ENCODE data around the gene CNPY3. TPM values are rescaled to one million over a fixed set of nuclear protein-coding genes. Genes with fewer than 3 reads are reported as not detected.

The CNPY3 gene
- total and polyA plus RNA-seq, 10 of the 15 experiments (the other 5 are each of a cell fraction or from before 2014, with no cell fraction given), result 7.2 to 102 (median 73.6) TPM

DNA sequence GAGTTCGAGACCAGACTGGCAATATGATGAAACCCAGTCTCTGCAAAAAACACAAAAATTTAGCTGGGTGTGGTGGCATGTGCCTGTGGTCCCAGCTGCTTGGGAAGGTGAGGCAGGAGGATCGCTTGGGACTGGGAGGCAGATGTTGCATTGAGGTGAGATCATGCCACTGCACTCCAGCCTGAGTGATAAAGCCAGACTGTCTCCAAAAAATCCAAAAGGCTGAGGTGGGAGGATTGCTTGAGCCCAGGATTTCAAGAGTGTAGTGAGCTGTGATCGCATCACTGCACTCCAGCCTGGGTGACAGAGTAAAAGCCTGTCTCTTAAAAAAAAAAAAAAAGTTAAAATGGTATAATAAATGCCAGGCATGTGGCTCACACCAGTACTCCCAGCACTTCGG is 14.7 kb upstream of the CNPY3 start (continued):
- TF ChIP-seq BHLHE40 (IDR thresholded peaks at IDR 0.05; ENCODE audit: borderline replicate concordance in 1 of 2, low read depth in 2 of 2, low read length in 1 of 2) (no peak), KLF5 (IDR thresholded peaks at IDR 0.05; ENCODE audit: partially characterized antibody) (no peak), CHD4 (IDR thresholded peaks at IDR 0.05) (no peak), SMC3 (IDR thresholded peaks at IDR 0.05; ENCODE audit: borderline replicate concordance, low read length) (no peak), SIX5 (IDR thresholded peaks at IDR 0.05; ENCODE audit: low read depth, low read length, severe bottlenecking) (no peak), TCF3 (IDR thresholded peaks at IDR 0.05; ENCODE audit: borderline replicate concordance, insufficient read depth, low read depth, low read length) (no peak)
- TF ChIP-seq, protein P1, sequence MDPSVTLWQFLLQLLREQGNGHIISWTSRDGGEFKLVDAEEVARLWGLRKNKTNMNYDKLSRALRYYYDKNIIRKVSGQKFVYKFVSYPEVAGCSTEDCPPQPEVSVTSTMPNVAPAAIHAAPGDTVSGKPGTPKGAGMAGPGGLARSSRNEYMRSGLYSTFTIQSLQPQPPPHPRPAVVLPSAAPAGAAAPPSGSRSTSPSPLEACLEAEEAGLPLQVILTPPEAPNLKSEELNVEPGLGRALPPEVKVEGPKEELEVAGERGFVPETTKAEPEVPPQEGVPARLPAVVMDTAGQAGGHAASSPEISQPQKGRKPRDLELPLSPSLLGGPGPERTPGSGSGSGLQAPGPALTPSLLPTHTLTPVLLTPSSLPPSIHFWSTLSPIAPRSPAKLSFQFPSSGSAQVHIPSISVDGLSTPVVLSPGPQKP (IDR thresholded peaks at IDR 0.05; ENCODE audit: low read depth, low read length), result no peak

DNA sequence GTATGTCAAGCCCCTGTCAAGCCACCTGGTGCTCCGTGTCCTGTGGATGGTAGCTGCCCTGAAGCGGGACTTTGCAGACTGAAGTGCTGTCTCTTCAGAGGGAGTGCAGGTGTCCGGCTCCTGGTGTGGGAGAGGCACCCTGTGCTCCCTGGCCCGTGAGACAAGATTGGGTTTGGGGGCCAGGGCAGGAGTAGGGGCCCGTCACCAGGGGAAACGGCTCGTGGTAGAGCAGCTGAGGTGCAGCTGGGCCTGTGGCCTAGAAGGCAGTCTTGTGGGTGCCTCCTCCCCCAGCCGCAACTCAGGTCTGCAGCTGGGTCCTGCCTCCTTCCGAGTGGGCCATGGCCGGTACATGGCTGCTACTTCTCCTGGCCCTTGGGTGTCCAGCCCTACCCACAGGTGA is 13.5 kb upstream of the CNPY3 start, which contains the start of gene PTCRA:
TSS of gene PTCRA (plus strand) at position 322 of the 400 bp plus-strand sequence. CDS start at position 339, 17 bp downstream.
- in situ Hi-C loops (cut with MboI), result no loop called here
- H3K36me3 ChIP-seq (ENCODE audit: control insufficient read depth in 2 of 2, insufficient read depth in 2 of 2, low read length in 1 of 2), result no peaks in the 10 kb centered on the region
- 29% methylated on average over 10 of the region's 10 CpGs for WGBS (ENCODE audit: insufficient coverage, insufficient replicate concordance, low lambda C conversion rate, missing lambda C conversion rate)
- TF ChIP-seq, protein P2, sequence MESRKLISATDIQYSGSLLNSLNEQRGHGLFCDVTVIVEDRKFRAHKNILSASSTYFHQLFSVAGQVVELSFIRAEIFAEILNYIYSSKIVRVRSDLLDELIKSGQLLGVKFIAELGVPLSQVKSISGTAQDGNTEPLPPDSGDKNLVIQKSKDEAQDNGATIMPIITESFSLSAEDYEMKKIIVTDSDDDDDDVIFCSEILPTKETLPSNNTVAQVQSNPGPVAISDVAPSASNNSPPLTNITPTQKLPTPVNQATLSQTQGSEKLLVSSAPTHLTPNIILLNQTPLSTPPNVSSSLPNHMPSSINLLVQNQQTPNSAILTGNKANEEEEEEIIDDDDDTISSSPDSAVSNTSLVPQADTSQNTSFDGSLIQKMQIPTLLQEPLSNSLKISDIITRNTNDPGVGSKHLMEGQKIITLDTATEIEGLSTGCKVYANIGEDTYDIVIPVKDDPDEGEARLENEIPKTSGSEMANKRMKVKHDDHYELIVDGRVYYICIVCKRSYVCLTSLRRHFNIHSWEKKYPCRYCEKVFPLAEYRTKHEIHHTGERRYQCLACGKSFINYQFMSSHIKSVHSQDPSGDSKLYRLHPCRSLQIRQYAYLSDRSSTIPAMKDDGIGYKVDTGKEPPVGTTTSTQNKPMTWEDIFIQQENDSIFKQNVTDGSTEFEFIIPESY (IDR thresholded peaks at IDR 0.05), result no peak
- TF ChIP-seq TCF3 (IDR thresholded peaks at IDR 0.05; ENCODE audit: borderline replicate concordance, insufficient read depth, low read depth, low read length), result peak; percentile 89
- TF ChIP-seq, protein P3, sequence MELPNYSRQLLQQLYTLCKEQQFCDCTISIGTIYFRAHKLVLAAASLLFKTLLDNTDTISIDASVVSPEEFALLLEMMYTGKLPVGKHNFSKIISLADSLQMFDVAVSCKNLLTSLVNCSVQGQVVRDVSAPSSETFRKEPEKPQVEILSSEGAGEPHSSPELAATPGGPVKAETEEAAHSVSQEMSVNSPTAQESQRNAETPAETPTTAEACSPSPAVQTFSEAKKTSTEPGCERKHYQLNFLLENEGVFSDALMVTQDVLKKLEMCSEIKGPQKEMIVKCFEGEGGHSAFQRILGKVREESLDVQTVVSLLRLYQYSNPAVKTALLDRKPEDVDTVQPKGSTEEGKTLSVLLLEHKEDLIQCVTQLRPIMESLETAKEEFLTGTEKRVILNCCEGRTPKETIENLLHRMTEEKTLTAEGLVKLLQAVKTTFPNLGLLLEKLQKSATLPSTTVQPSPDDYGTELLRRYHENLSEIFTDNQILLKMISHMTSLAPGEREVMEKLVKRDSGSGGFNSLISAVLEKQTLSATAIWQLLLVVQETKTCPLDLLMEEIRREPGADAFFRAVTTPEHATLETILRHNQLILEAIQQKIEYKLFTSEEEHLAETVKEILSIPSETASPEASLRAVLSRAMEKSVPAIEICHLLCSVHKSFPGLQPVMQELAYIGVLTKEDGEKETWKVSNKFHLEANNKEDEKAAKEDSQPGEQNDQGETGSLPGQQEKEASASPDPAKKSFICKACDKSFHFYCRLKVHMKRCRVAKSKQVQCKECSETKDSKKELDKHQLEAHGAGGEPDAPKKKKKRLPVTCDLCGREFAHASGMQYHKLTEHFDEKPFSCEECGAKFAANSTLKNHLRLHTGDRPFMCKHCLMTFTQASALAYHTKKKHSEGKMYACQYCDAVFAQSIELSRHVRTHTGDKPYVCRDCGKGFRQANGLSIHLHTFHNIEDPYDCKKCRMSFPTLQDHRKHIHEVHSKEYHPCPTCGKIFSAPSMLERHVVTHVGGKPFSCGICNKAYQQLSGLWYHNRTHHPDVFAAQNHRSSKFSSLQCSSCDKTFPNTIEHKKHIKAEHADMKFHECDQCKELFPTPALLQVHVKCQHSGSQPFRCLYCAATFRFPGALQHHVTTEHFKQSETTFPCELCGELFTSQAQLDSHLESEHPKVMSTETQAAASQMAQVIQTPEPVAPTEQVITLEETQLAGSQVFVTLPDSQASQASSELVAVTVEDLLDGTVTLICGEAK (IDR thresholded peaks at IDR 0.05; ENCODE audit: borderline replicate concordance), result no peak
- peak; percentile 92 for TF ChIP-seq TCF12 (IDR thresholded peaks at IDR 0.05; ENCODE audit: low read depth, low read length)
- peak; percentile 79 for TF ChIP-seq RUNX3 (IDR thresholded peaks at IDR 0.05; ENCODE audit: low read length)
- no peak for TF ChIP-seq MEF2B (IDR thresholded peaks at IDR 0.05; ENCODE audit: partially characterized antibody, poor library complexity, severe bottlenecking)
- H3K9ac ChIP-seq (ENCODE audit: control insufficient read depth, insufficient read depth, low read length), result 0 out of 2 replicates have a peak within 1 kb of the TSS, but pooled peaks have one; percentile 27
- ChIA-PET CTCF (interaction anchor here (1.5 to 2.8 kb wide), 2 partner anchors 13 to 14 kb away, joined by 5 to 15 read pairs; partner anchors contain the start of gene CNPY3), POLR2A (interaction anchor here (0.5 to 2.4 kb wide), 4 partner anchors 13 to 220 kb away, joined by 3 to 7 read pairs (median 3); partner anchors contain the start of genes CNPY3 and PPP2R5D), RAD21 (ENCODE audit: unreplicated experiment) (no interaction called here), SMC1A (ENCODE audit: uncharacterized antibody, unreplicated experiment) (no interaction called here)
- no TSS peak for BruUV-seq (replicated peaks)
- intact Hi-C loops (cut with micrococcal nuclease; ENCODE audit: unreplicated experiment), result no loop called here
- no peaks in the 10 kb centered on the region for H3K9me3 ChIP-seq (replicated peaks; ENCODE audit: control insufficient read depth, insufficient read depth, low read length)
- peaks cover 6% of the 10 kb centered on the region for H3K4me1 ChIP-seq (ENCODE audit: control insufficient read depth, insufficient read depth, low read length)
- ATAC-seq, result peak; percentile 55
- H3K4me2 ChIP-seq (ENCODE audit: control insufficient read depth, insufficient read depth), result 0 out of 2 replicates have a peak within 1 kb of the TSS, but pooled peaks have one; percentile 7
- H3K27ac ChIP-seq (ENCODE audit: control insufficient read depth, insufficient read depth), result no peak within 1 kb of the TSS
- DNase-seq (ENCODE audit: low read depth, low spot score), result no peak
- no peaks in the 10 kb centered on the region for H3K79me2 ChIP-seq (ENCODE audit: control insufficient read depth, insufficient read depth, low read length)
- H3K4me3 ChIP-seq, result no peak within 1 kb of the TSS
- no peak for FAIRE-seq
- no peaks in the 10 kb centered on the region for H4K20me1 ChIP-seq (ENCODE audit: control insufficient read depth, insufficient read depth)
- peak within 1 kb of the TSS; percentile 72 for H2AFZ ChIP-seq (ENCODE audit: control insufficient read depth, low read depth, low read length)
- no peaks in the 10 kb centered on the region for H3K27me3 ChIP-seq (replicated peaks in 1 of 2; ENCODE audit: control insufficient read depth in 2 of 2, insufficient read depth in 2 of 2, low read length in 1 of 2)

Measured in GM12878 (cell line).